K562 (cell line): ENCODE data around the gene PARD3B. TPM values are rescaled to one million over a fixed set of nuclear protein-coding genes. Genes with fewer than 3 reads are reported as not detected.

Experiments
- CBX3 ChIP-seq, 2 experiments: IDR thresholded peaks; 1 replicate in 1 of 2; 2 replicates in 1 of 2; pipeline ENCODE4 v1.6.1; 2012; ENCODE audit warnings: inconsistent platforms in 2 of 2, low read length in 2 of 2, borderline replicate concordance in 1 of 2, control low read depth in 1 of 2
- CHD2 ChIP-seq: IDR thresholded peaks from 2 replicates; pipeline ENCODE4 v1.6.1; 2011; ENCODE audit warnings: low read depth, low read length
- CREB1 ChIP-seq, 2 experiments: sonication (generic) in 1 of 2; formaldehyde crosslinking in 1 of 2; IDR thresholded peaks; 2 replicates each; pipeline versions ENCODE4 v1.6.1 to v1.8.0; 2012 to 2022; ENCODE audit warnings: inconsistent platforms in 1 of 2, mild to moderate bottlenecking in 1 of 2, missing genetic modification reagents in 1 of 2, moderate library complexity in 1 of 2
- FOXK1 ChIP-seq: sonication (generic); formaldehyde crosslinking; IDR thresholded peaks from 2 replicates; pipeline ENCODE4 v1.8.0; 2022; ENCODE audit warnings: missing genetic modification reagents, mild to moderate bottlenecking, borderline replicate concordance
- GTF2E2 ChIP-seq: fragments of 200-800 bp; sonication (Bioruptor generic); IDR thresholded peaks from 2 replicates; pipeline ENCODE4 v1.6.1; 2016; ENCODE audit warnings: missing genetic modification characterization, missing compliant biosample characterization
- HINFP ChIP-seq: fragments of 450-650 bp; conservative IDR thresholded peaks from 2 replicates; pipeline ENCODE4 v1.6.1; 2016; ENCODE audit warnings: missing genetic modification characterization, low read depth, mild to moderate bottlenecking, control low read depth, missing compliant biosample characterization
- HMBOX1 ChIP-seq: sonication (generic); IDR thresholded peaks from 2 replicates; pipeline ENCODE4 v1.6.1; 2016
- HNRNPH1 ChIP-seq: fragments of 200-400 bp; formaldehyde crosslinking; optimal IDR thresholded peaks from 2 replicates; pipeline ENCODE3; 2017; ENCODE audit warnings: low read depth, mild to moderate bottlenecking, low read length, moderate library complexity
- KAT8 ChIP-seq: fragments of 450-650 bp; IDR thresholded peaks from 2 replicates; pipeline ENCODE4 v1.6.1; 2016; ENCODE audit warnings: low read depth, mild to moderate bottlenecking
- KDM1A ChIP-seq, 2 experiments: fragments of 450-650 bp; IDR thresholded peaks; 2 replicates each; pipeline ENCODE4 v1.6.1; 2016; ENCODE audit warnings: mild to moderate bottlenecking in 2 of 2
- NR4A1 ChIP-seq, 2 experiments: fragments of 250-450 bp in 1 of 2; fragments of 450-650 bp in 1 of 2; sonication (Bioruptor Pico) in 1 of 2; IDR thresholded peaks; 2 replicates each; pipeline versions ENCODE4 v1.4.0 to v1.6.1; 2016 to 2020; ENCODE audit warnings: mild to moderate bottlenecking in 2 of 2, missing compliant biosample characterization in 1 of 2, missing genetic modification characterization in 1 of 2, moderate library complexity in 1 of 2
- NUFIP1 ChIP-seq: fragments of 450-650 bp; IDR thresholded peaks from 2 replicates; pipeline ENCODE4 v1.6.1; 2018; ENCODE audit not compliant: partially characterized antibody
- PHF8 ChIP-seq: fragments of 200-600 bp; sonication (generic); IDR thresholded peaks from 2 replicates; pipeline ENCODE4 v1.6.1; 2012; ENCODE audit warnings: mixed run types, mild to moderate bottlenecking, inconsistent platforms, low read length, moderate library complexity, borderline replicate concordance
- PKNOX1 ChIP-seq: fragments of 450-650 bp; IDR thresholded peaks from 2 replicates; pipeline ENCODE4 v1.6.1; 2016
- POLR2AphosphoS2 ChIP-seq: IDR thresholded peaks from 2 replicates; pipeline ENCODE4 v1.6.1; 2012; ENCODE audit warnings: low read length, improper control_type of control experiment
- SAFB ChIP-seq: fragments of 200-400 bp; formaldehyde crosslinking; IDR thresholded peaks from 2 replicates; pipeline ENCODE4 v1.6.1; 2017; ENCODE audit warnings: low read depth, low read length, borderline replicate concordance
- STAG1 ChIP-seq: sonication (generic); formaldehyde crosslinking; IDR thresholded peaks from 2 replicates; pipeline ENCODE4 v1.5.0; 2020; ENCODE audit warnings: missing genetic modification reagents, borderline replicate concordance
- TFAM ChIP-seq: fragments of 250-450 bp; sonication (Bioruptor Pico); conservative IDR thresholded peaks from 2 replicates; pipeline ENCODE4 v1.5.0; 2021; ENCODE audit warnings: mild to moderate bottlenecking, moderate library complexity
- ZNF232 ChIP-seq: sonication (generic); formaldehyde crosslinking; IDR thresholded peaks from 2 replicates; pipeline ENCODE4 v1.8.0; 2022; ENCODE audit warnings: mild to moderate bottlenecking, missing genetic modification reagents
- ZNF347 ChIP-seq: fragments of 450-650 bp; formaldehyde crosslinking; IDR thresholded peaks from 2 replicates; pipeline ENCODE4 v1.4.0; 2020; ENCODE audit warnings: low read depth, mild to moderate bottlenecking, moderate library complexity
- ZNF431 ChIP-seq: sonication (generic); formaldehyde crosslinking; IDR thresholded peaks from 2 replicates; pipeline ENCODE4 v1.8.0; 2022; ENCODE audit warnings: mild to moderate bottlenecking, missing genetic modification reagents
- ZNF561 ChIP-seq: fragments of 450-650 bp; formaldehyde crosslinking; conservative IDR thresholded peaks from 2 replicates; pipeline ENCODE4 v1.4.0; 2020; ENCODE audit warnings: mild to moderate bottlenecking, moderate library complexity
- ZNF644 ChIP-seq: fragments of 200-800 bp; sonication (Bioruptor generic); IDR thresholded peaks from 2 replicates; pipeline ENCODE4 v1.6.1; 2016; ENCODE audit warnings: low read depth, missing genetic modification characterization, missing compliant biosample characterization
- polyA plus RNA-seq, 8 experiments: library from polyadenylated mRNA; depleted of rRNA in 4 of 8; stranded (reverse) in 5 of 8; unstranded in 3 of 8; fragments of >200 nt; fragmentation: Nextera tagmentation in 2 of 8; fragmentation: Illumina TruSeq in 1 of 8; extraction: Ambion mirVana in 2 of 8; extraction: Trizol in 1 of 8; gene quantifications; 2 replicates each; pipeline versions ENCODE4 v1.2.1 to v1.2.3, GENCODE V29; 2011 to 2014; ENCODE audit warnings: inconsistent platforms in 1 of 8, missing spikeins in 1 of 8
- total RNA-seq, 7 experiments: library from RNA; depleted of rRNA in 6 of 7; stranded (reverse); fragments of >200 nt in 6 of 7; fragmentation: Illumina TruSeq in 2 of 7; extraction: Trizol in 2 of 7; gene quantifications; 2 replicates each; pipeline versions ENCODE4 v1.2.1 to v1.2.3, GENCODE V29; 2011 to 2021; ENCODE audit warnings: low replicate concordance in 1 of 7
- TF ChIP-seq, protein P1 (sequence below): fragments of 250-450 bp; sonication (Bioruptor Pico); IDR thresholded peaks from 2 replicates; pipeline ENCODE4 v1.8.0; 2022; ENCODE audit warnings: moderate library complexity, mild to moderate bottlenecking, inconsistent platforms
- TF ChIP-seq, protein P2 (sequence below): sonication (generic); formaldehyde crosslinking; IDR thresholded peaks from 2 replicates; pipeline ENCODE4 v1.9.0; 2022; ENCODE audit warnings: mild to moderate bottlenecking, missing genetic modification reagents

PARD3B gene
- total and polyA plus RNA-seq, 9 of the 15 experiments (the other 6 are each of a cell fraction or from before 2014, with no cell fraction given), result 0.15 to 3.0 (median 1.1) TPM

GRCh38 chr2:205612636-205613035 lies 1067.4 kb downstream of the PARD3B start (continued):
- TF ChIP-seq CREB1 (IDR thresholded peaks at IDR 0.05) (no peak), CREB1 (CRISPR knock-in tag; IDR thresholded peaks at IDR 0.05) (no peak), HMBOX1 (no peak), CHD2 (no peak), ZNF561 (CRISPR knock-in tag) (no peak), PHF8 (no peak), STAG1 (CRISPR knock-in tag) (no peak), KDM1A (IDR thresholded peaks at IDR 0.05) (peak; percentile 16 to 37; a peak in 2 of 4 replicates), GTF2E2 (tag) (no peak), ZNF431 (no peak), PKNOX1 (no peak), HINFP (no peak), HNRNPH1 (no peak), ZNF232 (CRISPR knock-in tag) (no peak), KAT8 (no peak), NR4A1 (CRISPR knock-in tag; IDR thresholded peaks at IDR 0.05) (no peak), NR4A1 (tag; IDR thresholded peaks at IDR 0.05) (no peak), POLR2AphosphoS2 (no peak), ZNF347 (CRISPR knock-in tag) (no peak), FOXK1 (CRISPR knock-in tag) (no peak), ZNF644 (tag) (no peak), NUFIP1 (no peak), CBX3 (IDR thresholded peaks at IDR 0.05; ENCODE audit: borderline replicate concordance in 1 of 2, low read length in 2 of 2) (no peak), SAFB (no peak), TFAM (no peak)
- TF ChIP-seq, protein P1, sequence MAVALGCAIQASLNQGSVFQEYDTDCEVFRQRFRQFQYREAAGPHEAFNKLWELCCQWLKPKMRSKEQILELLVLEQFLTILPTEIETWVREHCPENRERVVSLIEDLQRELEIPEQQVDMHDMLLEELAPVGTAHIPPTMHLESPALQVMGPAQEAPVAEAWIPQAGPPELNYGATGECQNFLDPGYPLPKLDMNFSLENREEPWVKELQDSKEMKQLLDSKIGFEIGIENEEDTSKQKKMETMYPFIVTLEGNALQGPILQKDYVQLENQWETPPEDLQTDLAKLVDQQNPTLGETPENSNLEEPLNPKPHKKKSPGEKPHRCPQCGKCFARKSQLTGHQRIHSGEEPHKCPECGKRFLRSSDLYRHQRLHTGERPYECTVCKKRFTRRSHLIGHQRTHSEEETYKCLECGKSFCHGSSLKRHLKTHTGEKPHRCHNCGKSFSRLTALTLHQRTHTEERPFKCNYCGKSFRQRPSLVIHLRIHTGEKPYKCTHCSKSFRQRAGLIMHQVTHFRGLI (CRISPR knock-in tag), result no peak
- TF ChIP-seq, protein P2, sequence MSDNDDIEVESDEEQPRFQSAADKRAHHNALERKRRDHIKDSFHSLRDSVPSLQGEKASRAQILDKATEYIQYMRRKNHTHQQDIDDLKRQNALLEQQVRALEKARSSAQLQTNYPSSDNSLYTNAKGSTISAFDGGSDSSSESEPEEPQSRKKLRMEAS (CRISPR knock-in tag), result no peak
